GM21619 (cell line): ENCODE data around the gene MTA2.
A peak's percentile ranks its signal among the peaks of the same experiment; 100 is the strongest.
"Not testable (repeated sequence)": the region's sequence is repeated elsewhere in the genome, so short reads cannot be mapped to it uniquely, and the experiment has no call there.

Experiments used
- ATAC-seq: cut with Tn5 transposase; IDR thresholded peaks from one replicate; pipeline ENCODE4 v1.9.1; 2021; ENCODE audit not compliant: unreplicated experiment

MTA2 gene

DNA sequence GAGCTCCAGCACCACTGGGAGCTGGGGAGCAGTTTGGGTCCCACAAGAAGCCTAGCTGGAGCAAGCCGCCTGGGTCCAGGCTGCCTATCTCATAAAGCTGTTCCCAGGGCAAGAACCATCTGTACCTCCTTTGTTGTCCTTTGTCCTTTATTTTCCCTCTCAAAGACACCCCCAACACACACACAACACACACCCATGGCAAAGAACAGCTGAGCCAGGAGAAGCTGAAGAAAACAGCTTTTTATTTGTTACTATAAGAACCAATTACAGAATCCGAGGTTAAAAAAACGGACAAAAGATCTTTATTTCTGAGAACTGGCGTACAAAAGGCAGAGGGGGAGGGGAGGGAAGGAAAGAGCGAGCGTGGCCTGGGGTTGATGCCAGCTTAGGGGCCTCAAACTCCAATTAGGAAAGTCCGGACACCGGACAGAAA, 8.7 kb downstream of the MTA2 start:
- no peak for ATAC-seq

DNA sequence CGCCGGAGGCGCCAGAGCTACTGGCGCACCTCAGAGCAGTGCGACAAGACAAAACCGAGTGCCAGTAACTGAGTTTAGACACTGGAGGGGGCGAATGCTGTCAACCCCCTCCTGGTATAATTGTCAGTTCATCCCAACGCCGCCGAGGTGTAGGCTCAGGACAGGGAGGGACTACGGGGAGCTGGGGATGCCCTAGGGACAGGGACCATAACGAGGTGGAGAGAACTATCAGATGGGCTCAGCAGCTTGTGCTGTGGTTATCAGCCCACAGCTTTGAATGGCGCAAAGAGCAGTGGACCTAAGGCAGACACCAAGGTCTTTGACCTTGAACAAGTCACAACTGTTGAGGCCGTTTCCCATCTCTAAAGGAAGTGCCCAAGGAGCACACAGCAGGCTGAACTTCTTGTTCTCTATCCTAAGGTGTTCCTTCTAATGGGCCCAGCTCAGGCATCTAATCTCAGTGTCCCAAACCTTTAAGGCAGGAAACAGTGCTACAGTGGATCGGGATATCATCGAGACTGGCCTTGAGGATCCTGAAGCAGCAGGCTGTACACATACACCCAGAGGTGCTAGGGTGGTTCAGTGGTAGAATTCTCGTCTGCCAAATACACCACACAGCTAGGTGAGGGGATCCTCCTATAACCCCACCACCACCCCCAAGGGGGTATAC, 9.4 kb downstream of the MTA2 start:
- ATAC-seq, result no peak

DNA sequence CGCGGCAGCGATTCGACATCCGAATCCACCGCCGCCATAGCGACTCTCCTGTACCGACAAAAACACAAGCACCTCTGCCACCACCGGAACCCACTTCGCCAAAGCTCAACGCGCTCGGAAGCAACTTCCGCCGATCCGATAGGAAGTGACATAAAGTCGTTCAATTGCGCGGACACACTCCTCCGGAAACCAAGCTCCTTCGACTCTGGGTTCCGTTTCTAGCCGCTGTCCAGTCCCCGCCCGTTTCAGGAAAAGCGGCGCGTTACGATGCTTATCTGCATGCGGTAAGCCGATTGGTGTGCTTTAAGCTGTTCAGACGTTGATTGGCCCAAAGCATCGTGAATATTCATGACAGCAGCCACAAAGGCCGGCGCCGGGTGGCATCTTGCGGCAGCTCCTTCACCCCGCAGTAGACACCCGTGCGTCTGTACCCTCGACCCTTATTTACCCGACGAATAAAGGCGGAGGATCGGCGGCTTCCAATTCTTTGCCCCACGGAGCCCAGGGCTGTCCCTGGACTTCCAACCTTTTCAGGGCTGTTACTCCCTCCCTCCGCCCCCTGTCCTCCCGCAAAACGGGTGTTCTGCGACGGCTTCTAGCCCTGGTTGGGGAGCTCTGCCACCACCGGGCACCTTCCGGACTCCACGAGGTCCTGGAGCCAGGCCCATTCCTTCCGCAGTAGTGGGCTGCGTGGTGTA, 10.1 kb downstream of the MTA2 start, which contains the start of gene TUT1:
TUT1 (minus strand) TSS at position 76 of the 698 bp plus-strand sequence; CDS start at position 38, 38 bp downstream.
- ATAC-seq, result peak; percentile 86

DNA sequence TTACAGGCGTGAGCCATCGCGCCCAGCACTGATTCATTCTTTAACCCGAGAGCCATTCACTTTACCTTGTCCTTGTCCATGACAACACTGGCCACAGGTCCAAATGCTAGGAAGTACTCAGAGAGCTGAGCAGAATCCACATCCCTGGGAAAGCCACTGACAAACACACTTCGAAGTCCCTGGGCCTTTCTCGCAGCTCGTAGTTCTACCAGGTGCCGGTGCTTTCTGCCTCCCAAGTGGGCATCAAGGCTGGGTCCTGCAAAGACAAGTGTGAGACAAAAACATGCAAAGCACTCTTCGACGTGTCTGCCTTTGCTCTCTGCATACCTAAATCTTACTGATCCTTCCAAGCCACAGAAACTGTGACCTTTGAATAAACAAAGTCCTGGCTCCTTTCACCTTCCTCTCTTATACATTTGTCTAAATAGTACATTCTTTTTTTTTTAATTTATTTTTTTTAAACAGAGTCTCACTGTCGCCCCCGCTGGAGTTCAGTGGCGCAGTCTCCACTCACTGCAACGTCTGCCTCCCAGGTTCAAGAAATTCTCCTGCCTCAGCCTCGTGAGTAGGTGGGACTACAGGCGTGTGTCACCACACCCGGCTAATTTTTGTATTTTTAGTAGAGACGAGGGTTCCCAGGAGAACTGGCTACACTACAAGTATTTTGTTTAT, 12.6 kb downstream of the MTA2 start:
- ATAC-seq, result no peak

- not testable (repeated sequence) for ATAC-seq
Measured at GRCh38 chr11:62585356-62585755, 16.3 kb downstream of the MTA2 start.

DNA sequence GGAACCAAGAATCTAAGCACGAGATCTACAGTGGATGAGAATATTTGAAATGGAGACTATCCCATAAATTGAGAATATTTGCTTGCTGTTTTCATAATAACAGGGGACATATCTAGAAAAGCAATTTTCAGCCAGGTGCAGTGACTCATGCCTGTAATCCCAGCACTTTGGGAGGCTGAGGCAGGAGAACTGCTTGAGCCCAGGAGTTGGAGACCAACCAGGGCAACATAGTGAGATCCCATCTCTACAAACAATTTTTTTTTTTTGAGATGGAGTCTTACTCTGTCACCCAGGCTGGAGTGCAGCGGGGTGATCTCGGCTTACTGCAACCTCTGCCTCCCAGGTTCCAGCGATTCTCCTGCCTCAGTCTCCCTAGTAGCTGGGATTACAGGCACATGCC, 19.9 kb downstream of the MTA2 start:
- ATAC-seq, result not testable (repeated sequence)

DNA sequence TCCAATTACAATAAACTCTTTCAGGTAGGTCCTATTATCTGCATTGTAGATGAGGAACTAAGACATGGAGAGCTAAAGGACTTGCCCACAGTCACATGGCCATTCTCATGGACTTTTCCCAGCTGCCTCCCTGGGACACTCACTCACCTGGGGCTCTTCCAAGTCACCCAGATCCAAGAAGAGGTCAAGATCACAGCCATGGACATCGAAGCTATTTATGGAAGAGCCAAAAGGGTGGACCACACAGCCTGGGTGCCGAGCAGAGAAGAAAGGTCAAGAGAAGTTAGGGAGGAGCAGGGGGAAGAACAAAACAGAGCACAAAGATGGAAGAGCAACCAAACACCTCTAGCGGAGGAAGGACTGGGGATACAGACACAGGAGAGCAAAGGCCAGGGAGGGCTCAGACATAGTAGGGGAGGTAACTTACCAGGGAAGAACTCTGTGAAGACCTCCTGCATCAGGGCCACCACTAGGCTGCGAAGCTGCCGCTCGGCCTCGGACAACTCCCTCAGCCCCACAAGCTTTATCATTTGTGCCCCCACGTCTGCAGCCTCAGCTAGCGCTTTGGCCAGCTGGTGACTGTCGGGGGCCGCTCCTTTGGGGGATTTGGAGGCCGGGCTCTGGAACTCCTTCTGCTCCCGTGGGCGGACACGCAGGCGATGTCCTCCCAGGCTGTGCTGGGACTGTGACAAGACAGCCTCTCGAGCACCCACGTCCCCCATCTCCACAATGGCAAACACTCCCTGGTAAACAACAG, 20.5 kb downstream of the MTA2 start:
- no peak for ATAC-seq

DNA sequence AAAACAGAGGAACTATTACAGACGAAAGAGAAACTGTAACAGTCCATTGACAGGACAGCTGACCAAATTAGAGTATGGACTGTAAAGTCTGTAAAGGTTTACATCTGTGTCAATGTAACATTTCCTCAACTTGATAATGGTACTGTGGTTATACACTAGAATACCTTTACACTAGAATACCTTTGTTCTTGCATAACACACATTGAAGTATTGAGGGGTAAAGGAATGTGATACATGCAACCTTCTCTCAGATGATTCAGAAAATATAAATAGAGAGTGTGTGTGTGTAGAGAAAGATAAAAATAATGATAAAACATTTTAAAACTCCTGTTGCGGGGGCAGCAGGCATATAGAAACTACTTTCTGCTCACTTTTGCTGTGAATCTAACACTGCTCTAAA, 22.4 kb downstream of the MTA2 start:
- no peak for ATAC-seq

DNA sequence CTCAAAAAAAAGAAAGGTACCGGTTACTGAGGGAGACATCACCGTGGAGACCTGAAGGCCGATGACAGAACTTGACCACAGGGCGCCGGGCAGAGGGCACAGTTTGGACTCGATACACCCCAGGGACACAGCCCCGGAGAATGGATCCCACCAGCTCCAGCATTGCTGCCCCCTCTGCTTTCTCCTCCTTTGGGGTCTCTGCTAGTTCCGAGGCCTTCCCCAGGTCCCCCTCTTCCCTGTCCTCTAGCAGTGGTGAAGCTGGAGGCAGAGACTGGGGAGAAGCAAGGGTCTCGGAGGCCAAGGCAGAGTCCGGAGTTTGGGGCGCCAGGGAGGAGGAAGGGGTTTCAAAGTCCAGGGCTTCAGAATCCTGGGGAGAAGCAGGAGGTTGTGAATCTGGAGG, 23.1 kb downstream of the MTA2 start:
- no peak for ATAC-seq

GRCh38 chr11:62577046-62577714, 24.5 kb downstream of the MTA2 start:
- no peak for ATAC-seq

- ATAC-seq, result no peak
Measured at GRCh38 chr11:62575837-62576236, 25.8 kb downstream of the MTA2 start.

GRCh38 chr11:62575156-62575555, 26.5 kb downstream of the MTA2 start:
- no peak for ATAC-seq

DNA sequence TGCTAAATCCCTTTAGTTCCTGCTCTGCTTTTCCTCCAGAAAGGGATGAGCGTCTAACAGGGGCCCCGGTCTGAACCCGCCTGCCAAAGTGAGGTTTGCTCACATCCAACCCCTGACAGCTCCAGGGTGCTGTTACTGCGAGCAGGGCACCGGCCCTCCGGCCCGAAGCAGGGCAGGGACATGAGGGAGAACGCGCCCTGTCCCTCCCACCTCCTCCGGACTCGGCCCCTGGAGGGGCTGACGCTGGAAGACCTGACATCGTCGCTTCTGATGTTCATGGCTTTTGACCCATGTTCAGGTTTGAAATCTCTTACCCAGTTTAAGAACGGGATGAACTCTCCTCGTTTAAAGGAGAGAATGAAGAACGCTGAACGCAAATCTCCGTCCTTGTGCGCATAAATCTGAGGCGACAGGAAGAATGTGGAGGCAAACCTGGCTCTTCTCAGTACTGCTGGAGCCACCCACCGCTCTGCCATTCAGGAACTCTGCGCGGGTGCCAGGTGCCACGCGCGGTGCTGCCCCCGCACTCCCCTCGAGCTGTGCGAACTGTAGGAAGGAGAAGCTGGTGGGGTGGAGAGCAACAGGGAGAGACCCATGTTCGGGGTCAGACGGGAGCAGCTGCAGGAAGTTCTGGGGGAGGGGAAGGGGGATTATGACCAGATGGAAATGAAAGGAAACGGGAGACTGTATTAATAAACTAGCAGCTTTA, 27.1 kb downstream of the MTA2 start:
- ATAC-seq, result peak; percentile 12

- ATAC-seq, result peak; percentile 82
Measured at GRCh38 chr11:62573592-62574362, 27.9 kb downstream of the MTA2 start, which contains the start of gene EEF1G. Gene EEF1G, minus strand, starts transcription at chr11:62573891. Its CDS starts 49 bp downstream, at chr11:62573842.

DNA sequence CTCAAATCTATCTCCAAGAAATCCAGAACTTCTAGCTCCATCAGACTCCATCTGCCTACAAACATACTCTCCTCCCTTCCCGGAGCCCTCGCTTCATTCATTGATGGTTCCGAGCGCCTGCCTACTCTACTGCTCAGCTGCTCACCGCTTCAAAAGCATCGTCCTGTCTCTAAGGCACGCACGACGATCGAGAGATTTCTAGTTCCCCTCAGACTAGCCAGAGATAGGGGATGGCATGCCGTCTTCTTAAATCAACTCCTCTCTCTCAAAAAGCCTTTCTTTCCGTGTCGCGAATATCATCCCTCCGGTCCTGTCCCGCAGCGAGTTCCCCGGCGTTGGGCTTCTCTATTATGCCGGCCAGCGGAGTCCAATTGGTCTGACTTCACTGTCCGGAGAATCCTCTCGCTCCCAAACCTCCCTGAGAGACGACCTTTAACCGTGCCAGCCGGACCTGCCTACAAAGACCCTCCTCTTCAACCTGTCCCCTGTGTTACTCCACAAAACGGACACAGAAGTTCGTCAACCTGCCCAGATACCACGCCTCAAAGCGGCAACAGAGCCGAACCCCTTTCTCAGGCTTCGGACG, 28.6 kb downstream of the MTA2 start:
- no peak for ATAC-seq

DNA sequence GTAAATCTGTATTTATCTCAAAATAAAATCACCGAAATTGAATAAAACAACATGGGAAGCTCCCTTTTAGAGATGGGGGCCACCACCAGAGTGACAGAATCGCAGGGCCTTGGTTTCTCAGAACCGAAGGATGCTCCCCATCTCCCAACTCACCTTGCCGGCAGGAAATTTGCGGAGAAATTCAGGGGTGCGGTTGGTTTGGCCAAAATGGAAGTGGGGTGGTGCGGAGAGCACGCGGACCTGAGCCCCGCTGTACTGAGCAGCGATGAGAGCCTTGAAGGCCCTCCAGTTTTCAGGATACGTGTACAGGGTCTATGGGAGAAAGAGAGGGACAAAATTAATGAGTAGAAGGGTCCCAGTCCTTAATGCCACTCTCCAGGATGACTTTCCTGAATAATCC, 29.2 kb downstream of the MTA2 start:
- no peak for ATAC-seq

GRCh38 chr11:62571493-62571892, 30.2 kb downstream of the MTA2 start:
- ATAC-seq, result not testable (repeated sequence)

GRCh38 chr11:62570903-62571302, 30.8 kb downstream of the MTA2 start:
- not testable (repeated sequence) for ATAC-seq

GRCh38 chr11:62569611-62570010, 32.1 kb downstream of the MTA2 start:
- no peak for ATAC-seq
